GM18519 (cell line): ENCODE measurements around the gene GLIPR2.

Source experiments
- ATAC-seq: cut with Tn5 transposase; IDR thresholded peaks from one replicate; pipeline ENCODE4 v1.9.1; 2021; ENCODE audit warnings: mild to moderate bottlenecking, moderate library complexity; ENCODE audit not compliant: unreplicated experiment, low FRiP score

Gene GLIPR2

GRCh38 chr9:36190388-36191289, 54.1 kb downstream of the GLIPR2 start, which contains the start of gene CLTA:
Gene CLTA (plus strand): TSS chr9:36190921. CDS start chr9:36191057, 136 bp downstream.
- ATAC-seq: peak; percentile 90

GRCh38 chr9:36191290-36191645, 54.7 kb downstream of the GLIPR2 start:
- no peak for ATAC-seq

GRCh38 chr9:36191686-36192085, 55.2 kb downstream of the GLIPR2 start:
- no peak for ATAC-seq

- no peak for ATAC-seq
Measured at GRCh38 chr9:36192196-36192595, 55.7 kb downstream of the GLIPR2 start.

- ATAC-seq: no peak
Measured at GRCh38 chr9:36193023-36193422, 56.5 kb downstream of the GLIPR2 start.

- no peak for ATAC-seq
Measured at GRCh38 chr9:36194326-36195000, 57.9 kb downstream of the GLIPR2 start.

- ATAC-seq: no peak
Measured at GRCh38 chr9:36204906-36205547, 68.5 kb downstream of the GLIPR2 start.

- no peak for ATAC-seq
Measured at GRCh38 chr9:36207016-36207415, 70.5 kb downstream of the GLIPR2 start.

- no peak for ATAC-seq
Measured at GRCh38 chr9:36207546-36208012, 71.0 kb downstream of the GLIPR2 start.

- ATAC-seq: no peak
Measured at GRCh38 chr9:36208521-36209253, 72.2 kb downstream of the GLIPR2 start.

- no peak for ATAC-seq
Measured at GRCh38 chr9:36210722-36211121, 74.2 kb downstream of the GLIPR2 start.

- no peak for ATAC-seq
Measured at GRCh38 chr9:36211510-36211909, 75.0 kb downstream of the GLIPR2 start.

- ATAC-seq: no peak
Measured at GRCh38 chr9:36213387-36213786, 76.9 kb downstream of the GLIPR2 start.
